Measurements from ENCODE around the gene NKD1.
A peak's percentile ranks its signal among the peaks of the same experiment; 100 is the strongest.

The NKD1 gene

DNA sequence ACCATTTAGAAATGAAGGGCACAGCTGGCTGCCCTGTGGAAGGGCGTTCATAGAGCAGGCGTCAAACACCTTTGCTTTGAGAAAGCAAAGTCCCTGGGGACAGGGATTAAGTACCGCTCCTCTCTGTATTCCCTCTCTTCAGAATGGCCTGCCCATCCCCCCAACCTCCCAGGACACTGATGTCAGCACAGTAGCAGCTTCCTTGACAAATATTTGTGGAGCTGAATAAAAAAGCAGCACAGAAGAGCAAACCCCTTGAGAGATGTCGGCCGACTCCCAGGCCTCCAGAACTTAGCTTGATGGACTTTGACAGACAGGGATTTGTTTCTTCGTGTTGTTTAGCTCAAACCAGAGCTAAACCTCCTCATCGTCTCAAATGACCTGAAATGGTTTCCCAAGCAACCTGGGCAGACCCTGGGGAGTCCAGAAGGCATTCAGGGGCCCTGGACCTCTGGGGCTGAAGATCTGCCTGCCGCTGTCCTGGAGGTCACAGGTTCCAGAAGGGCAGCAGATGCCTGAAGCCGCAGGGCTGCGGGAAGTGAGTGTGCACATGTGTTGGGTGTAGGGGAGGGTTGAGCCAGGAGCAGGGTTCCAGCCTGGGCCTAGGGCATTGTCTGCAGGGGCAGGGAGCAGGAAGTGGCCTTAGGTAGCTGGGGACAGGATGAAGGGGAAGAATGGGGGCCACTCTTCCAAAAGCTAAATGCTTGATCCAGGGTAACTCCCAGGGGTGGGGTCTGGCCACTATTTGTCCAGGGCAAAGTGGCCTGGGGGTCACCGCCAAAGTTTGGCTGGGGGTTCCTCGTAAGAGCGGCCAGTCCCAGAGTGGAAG, 42.3 kb upstream of the NKD1 start:
- DNase-seq: no peak
- no peaks in the 10 kb centered on the region for H3K36me3 ChIP-seq (ENCODE audit: control insufficient read depth, insufficient read depth, low read length)
- no peak overlapping the region for H3K27ac ChIP-seq (ENCODE audit: insufficient read depth, low read length, poor library complexity, severe bottlenecking)
- H3K4me1 ChIP-seq (ENCODE audit: control insufficient read depth, insufficient read depth, low read length, poor library complexity, severe bottlenecking): no peaks in the 10 kb centered on the region
- H3K4me3 ChIP-seq (ENCODE audit: insufficient read depth, low read depth, low read length, poor library complexity, severe bottlenecking): no peak overlapping the region
- H3K27me3 ChIP-seq (replicated peaks; ENCODE audit: control insufficient read depth, insufficient read depth, low read length, poor library complexity, severe bottlenecking): no peaks in the 10 kb centered on the region
- no peaks in the 10 kb centered on the region for H3K9me3 ChIP-seq (ENCODE audit: control insufficient read depth, low read length)

- no peak for DNase-seq
- no peaks in the 10 kb centered on the region for H3K36me3 ChIP-seq (ENCODE audit: control insufficient read depth, insufficient read depth, low read length)
- H3K9me3 ChIP-seq (ENCODE audit: control insufficient read depth, low read length): no peaks in the 10 kb centered on the region
- H3K27ac ChIP-seq (ENCODE audit: insufficient read depth, low read length, poor library complexity, severe bottlenecking): no peak overlapping the region
- no peaks in the 10 kb centered on the region for H3K27me3 ChIP-seq (replicated peaks; ENCODE audit: control insufficient read depth, insufficient read depth, low read length, poor library complexity, severe bottlenecking)
- no peak overlapping the region for H3K4me3 ChIP-seq (ENCODE audit: insufficient read depth, low read depth, low read length, poor library complexity, severe bottlenecking)
- no peaks in the 10 kb centered on the region for H3K4me1 ChIP-seq (ENCODE audit: control insufficient read depth, insufficient read depth, low read length, poor library complexity, severe bottlenecking)
These were observed 41.7 kb upstream of the NKD1 start for GRCh38 chr16:50506543-50506937.

- Histone ChIP-seq H3K27me3 (replicated peaks; ENCODE audit: control insufficient read depth, insufficient read depth, low read length, poor library complexity, severe bottlenecking) (no peaks in the 10 kb centered on the region), H3K9me3 (ENCODE audit: control insufficient read depth, low read length) (no peaks in the 10 kb centered on the region), H3K4me3 (ENCODE audit: insufficient read depth, low read depth, low read length, poor library complexity, severe bottlenecking) (no peak overlapping the region), H3K4me1 (ENCODE audit: control insufficient read depth, insufficient read depth, low read length, poor library complexity, severe bottlenecking) (no peaks in the 10 kb centered on the region), H3K36me3 (ENCODE audit: control insufficient read depth, insufficient read depth, low read length) (no peaks in the 10 kb centered on the region), H3K27ac (ENCODE audit: insufficient read depth, low read length, poor library complexity, severe bottlenecking) (no peak overlapping the region)
- no peak for DNase-seq
These were observed 40.8 kb upstream of the NKD1 start for GRCh38 chr16:50507397-50507796.

DNA sequence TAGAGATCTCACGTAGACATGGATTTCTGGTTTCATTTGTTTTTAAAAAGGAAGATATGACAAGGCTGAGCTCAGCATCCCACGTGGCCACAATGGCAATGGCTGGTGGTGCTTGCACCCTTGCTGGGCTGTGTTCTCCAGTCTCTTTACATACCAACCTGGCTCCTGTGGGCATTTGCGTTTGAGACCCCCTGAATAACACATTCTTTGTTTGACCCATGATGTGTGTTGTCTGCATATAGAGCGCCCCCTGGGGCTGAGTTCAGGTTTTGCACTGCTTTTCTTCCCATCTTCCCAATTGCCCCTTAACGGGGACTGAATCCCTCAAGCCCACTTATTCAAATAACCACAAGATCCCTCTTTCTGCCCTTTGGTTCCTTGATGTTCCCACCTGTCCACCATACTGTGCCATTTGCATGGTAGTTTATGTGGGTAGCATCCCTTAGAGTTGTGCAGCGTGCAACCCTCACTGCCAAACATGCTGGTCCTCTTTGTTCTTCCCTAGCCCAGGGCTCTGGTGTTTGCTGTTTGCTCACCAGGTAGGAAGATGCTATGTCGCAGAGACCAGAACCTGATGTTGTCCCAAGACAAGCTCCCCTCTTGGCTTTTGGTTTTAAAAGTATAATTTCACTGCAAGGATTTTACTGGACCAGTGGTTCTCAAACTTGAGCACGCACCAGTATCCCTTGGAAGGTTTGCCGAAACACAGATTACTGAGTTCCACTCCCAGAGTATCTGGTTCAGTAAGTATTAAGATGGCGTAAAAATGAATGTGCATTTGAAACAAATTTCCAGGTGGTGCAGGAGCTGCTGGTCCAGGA, 38.5 kb upstream of the NKD1 start:
- Histone ChIP-seq H3K27me3 (replicated peaks; ENCODE audit: control insufficient read depth, insufficient read depth, low read length, poor library complexity, severe bottlenecking) (no peaks in the 10 kb centered on the region), H3K9me3 (ENCODE audit: control insufficient read depth, low read length) (no peaks in the 10 kb centered on the region), H3K4me3 (ENCODE audit: insufficient read depth, low read depth, low read length, poor library complexity, severe bottlenecking) (no peak overlapping the region), H3K36me3 (ENCODE audit: control insufficient read depth, insufficient read depth, low read length) (no peaks in the 10 kb centered on the region), H3K4me1 (ENCODE audit: control insufficient read depth, insufficient read depth, low read length, poor library complexity, severe bottlenecking) (no peaks in the 10 kb centered on the region), H3K27ac (ENCODE audit: insufficient read depth, low read length, poor library complexity, severe bottlenecking) (no peak overlapping the region)
- DNase-seq: peak in 1 of 3 donors; percentile 21

DNA sequence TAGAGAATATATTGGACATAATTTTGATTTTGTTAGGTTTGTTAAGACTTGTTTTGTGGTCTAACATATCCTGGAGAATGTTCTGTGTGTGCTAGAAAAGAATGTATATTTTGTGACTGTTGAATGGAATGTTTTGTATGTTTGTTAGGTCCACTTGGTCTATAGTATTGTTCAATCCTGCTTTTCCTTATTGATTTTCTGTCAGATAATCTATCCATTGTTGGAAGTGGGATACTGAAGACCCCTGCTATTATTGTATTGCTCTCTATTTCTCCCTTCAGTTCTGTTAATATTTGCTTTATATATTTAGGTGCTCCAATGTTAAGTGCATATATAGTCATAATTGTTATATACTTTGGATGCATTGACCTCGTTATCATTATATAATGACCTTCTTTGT, 33.0 kb upstream of the NKD1 start:
- Histone ChIP-seq H3K27ac (ENCODE audit: insufficient read depth, low read length, poor library complexity, severe bottlenecking) (no peak overlapping the region), H3K9me3 (ENCODE audit: control insufficient read depth, low read length) (peaks cover 4% of the 10 kb centered on the region), H3K4me3 (ENCODE audit: insufficient read depth, low read depth, low read length, poor library complexity, severe bottlenecking) (no peak overlapping the region), H3K36me3 (ENCODE audit: control insufficient read depth, insufficient read depth, low read length) (no peaks in the 10 kb centered on the region), H3K4me1 (ENCODE audit: control insufficient read depth, insufficient read depth, low read length, poor library complexity, severe bottlenecking) (no peaks in the 10 kb centered on the region), H3K27me3 (replicated peaks; ENCODE audit: control insufficient read depth, insufficient read depth, low read length, poor library complexity, severe bottlenecking) (no peaks in the 10 kb centered on the region)
- no peak for DNase-seq

- no peak overlapping the region for H3K4me3 ChIP-seq (ENCODE audit: insufficient read depth, low read depth, low read length, poor library complexity, severe bottlenecking)
- H3K4me1 ChIP-seq (ENCODE audit: control insufficient read depth, insufficient read depth, low read length, poor library complexity, severe bottlenecking): no peaks in the 10 kb centered on the region
- H3K27ac ChIP-seq (ENCODE audit: insufficient read depth, low read length, poor library complexity, severe bottlenecking): no peak overlapping the region
- H3K27me3 ChIP-seq (replicated peaks; ENCODE audit: control insufficient read depth, insufficient read depth, low read length, poor library complexity, severe bottlenecking): no peaks in the 10 kb centered on the region
- no peaks in the 10 kb centered on the region for H3K36me3 ChIP-seq (ENCODE audit: control insufficient read depth, insufficient read depth, low read length)
- DNase-seq: no peak
- H3K9me3 ChIP-seq (ENCODE audit: control insufficient read depth, low read length): peaks cover 4% of the 10 kb centered on the region
These were observed 31.8 kb upstream of the NKD1 start for GRCh38 chr16:50516401-50516800.

GRCh38 chr16:50516890-50517289, 31.3 kb upstream of the NKD1 start:
- H3K36me3 ChIP-seq (ENCODE audit: control insufficient read depth, insufficient read depth, low read length): no peaks in the 10 kb centered on the region
- H3K4me3 ChIP-seq (ENCODE audit: insufficient read depth, low read depth, low read length, poor library complexity, severe bottlenecking): no peak overlapping the region
- H3K27ac ChIP-seq (ENCODE audit: insufficient read depth, low read length, poor library complexity, severe bottlenecking): no peak overlapping the region
- no peaks in the 10 kb centered on the region for H3K4me1 ChIP-seq (ENCODE audit: control insufficient read depth, insufficient read depth, low read length, poor library complexity, severe bottlenecking)
- no peak for DNase-seq
- no peaks in the 10 kb centered on the region for H3K27me3 ChIP-seq (replicated peaks; ENCODE audit: control insufficient read depth, insufficient read depth, low read length, poor library complexity, severe bottlenecking)
- peaks cover 4% of the 10 kb centered on the region for H3K9me3 ChIP-seq (ENCODE audit: control insufficient read depth, low read length)

DNA sequence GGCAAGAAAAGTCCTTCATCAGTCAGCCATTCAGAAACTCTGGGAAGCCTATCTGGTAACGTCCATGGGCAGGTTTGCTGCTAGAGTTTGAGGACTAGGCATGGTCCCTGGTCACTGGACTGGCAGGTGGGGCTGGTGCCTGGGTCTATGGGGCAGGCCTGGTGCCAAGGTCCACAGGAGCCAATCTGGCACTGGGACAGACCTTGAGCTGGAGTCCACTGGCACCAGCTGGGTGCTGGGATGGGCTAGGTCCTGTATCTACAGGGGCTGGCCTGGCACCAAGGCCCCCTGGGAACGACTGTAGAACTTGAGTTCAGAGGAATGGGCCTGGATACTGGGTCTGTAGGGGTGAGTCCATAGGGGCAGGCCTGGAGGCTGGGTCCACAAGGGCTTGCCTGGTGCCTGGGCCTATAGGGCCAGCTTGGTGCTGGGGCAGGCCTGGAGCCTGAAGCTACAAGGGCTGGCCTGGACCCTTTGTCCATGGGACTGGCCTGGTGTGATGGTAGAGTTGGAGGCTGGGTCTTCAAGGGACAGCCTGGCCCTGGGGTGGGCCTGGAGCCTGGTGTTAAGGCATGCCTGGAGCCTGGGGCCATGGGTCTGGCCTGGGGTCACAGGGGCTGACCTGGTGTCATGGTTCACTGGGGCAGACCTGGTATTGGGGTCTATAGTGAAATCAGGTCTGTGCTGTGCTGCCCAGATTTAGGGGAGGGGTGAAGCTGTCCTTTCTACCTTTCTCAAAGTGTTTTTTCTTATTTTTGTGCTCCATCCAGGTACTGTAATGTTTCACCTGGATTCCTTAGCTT, 30.5 kb upstream of the NKD1 start:
- peaks cover 4% of the 10 kb centered on the region for H3K9me3 ChIP-seq (ENCODE audit: control insufficient read depth, low read length)
- H3K27me3 ChIP-seq (replicated peaks; ENCODE audit: control insufficient read depth, insufficient read depth, low read length, poor library complexity, severe bottlenecking): no peaks in the 10 kb centered on the region
- DNase-seq: no peak
- H3K4me3 ChIP-seq (ENCODE audit: insufficient read depth, low read depth, low read length, poor library complexity, severe bottlenecking): no peak overlapping the region
- no peaks in the 10 kb centered on the region for H3K36me3 ChIP-seq (ENCODE audit: control insufficient read depth, insufficient read depth, low read length)
- H3K4me1 ChIP-seq (ENCODE audit: control insufficient read depth, insufficient read depth, low read length, poor library complexity, severe bottlenecking): no peaks in the 10 kb centered on the region
- H3K27ac ChIP-seq (ENCODE audit: insufficient read depth, low read length, poor library complexity, severe bottlenecking): no peak overlapping the region

- DNase-seq: no peak
- Histone ChIP-seq H3K27me3 (replicated peaks; ENCODE audit: control insufficient read depth, insufficient read depth, low read length, poor library complexity, severe bottlenecking) (no peaks in the 10 kb centered on the region), H3K4me1 (ENCODE audit: control insufficient read depth, insufficient read depth, low read length, poor library complexity, severe bottlenecking) (no peaks in the 10 kb centered on the region), H3K9me3 (ENCODE audit: control insufficient read depth, low read length) (peaks cover 4% of the 10 kb centered on the region), H3K4me3 (ENCODE audit: insufficient read depth, low read depth, low read length, poor library complexity, severe bottlenecking) (no peak overlapping the region), H3K36me3 (ENCODE audit: control insufficient read depth, insufficient read depth, low read length) (no peaks in the 10 kb centered on the region), H3K27ac (ENCODE audit: insufficient read depth, low read length, poor library complexity, severe bottlenecking) (no peak overlapping the region)
These were observed 29.2 kb upstream of the NKD1 start for GRCh38 chr16:50519001-50519400.

All from effector memory CD4-positive, alpha-beta T cell (primary cell).